Head of caudate nucleus (tissue), 42 donors: ENCODE data around the gene DDX17.

Experiments
- DNase-seq, 42 donors: peaks; one replicate each; pipeline versions ENCODE4 v3.0.0 to v3.0.0-alpha.2; 2020 to 2021; ENCODE audit warnings: mixed read lengths in 7 of 42
- intact Hi-C: fragments of 100-400 bp; cut with DNase I; formaldehyde crosslinking; loops from one replicate; pipeline ENCODE4 v1.15.0; 2022

DDX17 gene

GRCh38 chr22:38436629-38437395, 69.3 kb downstream of the DDX17 start:
- no peak for DNase-seq
- intact Hi-C loops: no loop called here

DNA sequence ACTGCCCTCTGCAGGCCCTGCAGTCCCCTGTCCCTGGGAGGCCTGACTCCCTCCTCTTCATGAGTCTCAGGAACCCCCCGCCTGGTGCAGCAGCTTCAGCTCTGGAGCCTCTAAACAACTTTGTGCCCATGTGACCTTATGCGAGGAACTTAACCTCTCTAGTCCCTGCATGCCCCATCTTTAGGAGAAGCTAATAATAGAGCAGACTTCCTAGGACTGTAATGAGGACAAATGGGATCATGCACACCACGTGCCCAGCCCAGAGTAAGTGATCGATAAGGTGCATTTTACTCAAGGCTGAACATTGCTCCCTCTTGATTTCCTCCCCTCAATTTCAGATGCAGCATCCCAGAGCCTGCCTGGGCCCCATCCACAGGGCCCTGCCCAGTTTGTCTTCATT, 70.1 kb downstream of the DDX17 start:
- intact Hi-C loops: no loop called here

GRCh38 chr22:38435010-38435409, 71.1 kb downstream of the DDX17 start:
- no peak for DNase-seq
- intact Hi-C loops: no loop called here

More for the DNA sequence above, 70.1 kb downstream of the DDX17 start:
- DNase-seq: no peak

GRCh38 chr22:38433871-38434270, 72.2 kb downstream of the DDX17 start:
- intact Hi-C loops: no loop called here
- DNase-seq: no peak
